Raji (cell line): ENCODE measurements around the gene IQSEC1.

Experiments
- POLR2A ChIP-seq: IDR thresholded peaks from 2 replicates; pipeline ENCODE4 v1.6.1; 2011; ENCODE audit warnings: low read depth, low read length, control low read depth; ENCODE audit not compliant: insufficient read depth

Gene IQSEC1

GRCh38 chr3:13111173-13111872 lies 38.1 kb upstream of the IQSEC1 start:
- no peak for TF ChIP-seq POLR2A

DNA sequence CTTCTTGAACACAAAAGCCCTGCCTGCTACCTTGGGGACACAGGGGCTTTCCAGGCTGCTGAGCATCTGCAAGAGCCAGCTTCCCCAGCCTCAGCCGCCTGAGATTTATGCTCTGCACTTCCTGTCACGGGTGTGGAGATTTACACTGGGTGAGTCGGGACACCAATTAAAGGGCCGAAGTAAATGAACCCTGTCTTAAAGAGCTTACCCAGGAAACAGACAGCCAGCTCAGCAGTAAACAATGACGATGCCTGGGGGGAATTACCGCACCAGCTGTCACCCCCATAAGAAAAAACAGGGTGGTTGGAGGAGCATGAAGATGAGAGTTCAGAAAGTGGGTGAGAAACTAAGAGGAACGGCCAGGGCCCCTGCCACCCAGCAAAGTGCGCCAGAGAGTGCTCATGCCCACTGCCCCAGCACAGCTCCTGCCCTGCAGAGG lies 37.5 kb upstream of the IQSEC1 start:
- no peak for TF ChIP-seq POLR2A

DNA sequence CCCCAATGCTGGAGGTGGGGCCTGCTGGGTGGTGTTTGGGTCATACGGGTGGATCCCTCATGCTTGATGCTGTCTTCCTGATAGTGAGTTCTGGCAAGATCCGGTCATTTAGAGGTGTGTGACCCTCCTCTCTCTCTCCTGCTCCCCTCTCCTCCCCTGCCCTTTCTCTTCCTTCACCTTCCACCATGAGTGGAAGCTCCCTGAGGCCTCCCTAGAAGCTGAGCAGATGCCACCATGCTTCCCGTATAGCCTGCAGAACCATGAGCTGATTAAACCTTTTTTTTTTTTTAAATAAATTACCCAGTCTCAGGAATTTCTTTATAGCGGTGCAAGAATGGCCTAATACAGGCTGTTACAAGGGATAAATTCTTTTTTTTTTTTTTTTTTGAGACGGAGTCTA lies 36.3 kb upstream of the IQSEC1 start:
- no peak for TF ChIP-seq POLR2A

DNA sequence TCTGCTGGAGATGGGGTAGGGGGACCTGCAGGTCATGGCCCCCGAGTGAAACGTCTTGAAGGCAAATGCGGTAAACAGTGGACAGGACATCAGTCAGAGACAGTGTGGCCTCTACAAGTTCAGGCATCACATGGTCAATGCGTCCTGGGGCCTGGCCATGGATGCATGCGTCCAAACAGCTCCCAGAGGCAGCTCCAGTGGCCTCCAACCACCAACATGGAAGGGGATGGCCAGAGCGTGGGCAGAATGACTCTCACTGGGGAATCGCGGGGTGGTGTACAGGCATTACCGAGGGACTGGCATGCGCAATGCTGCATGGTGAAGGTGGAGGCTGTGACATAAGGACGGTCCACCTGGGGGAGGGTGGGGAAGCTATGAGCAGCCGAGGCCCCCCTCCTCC lies 35.6 kb upstream of the IQSEC1 start:
- TF ChIP-seq POLR2A = no peak

GRCh38 chr3:13107661-13108060 lies 34.4 kb upstream of the IQSEC1 start:
- no peak for TF ChIP-seq POLR2A

GRCh38 chr3:13106308-13107001 lies 33.2 kb upstream of the IQSEC1 start:
- TF ChIP-seq POLR2A = no peak

GRCh38 chr3:13105896-13106250 lies 32.6 kb upstream of the IQSEC1 start:
- no peak for TF ChIP-seq POLR2A

DNA sequence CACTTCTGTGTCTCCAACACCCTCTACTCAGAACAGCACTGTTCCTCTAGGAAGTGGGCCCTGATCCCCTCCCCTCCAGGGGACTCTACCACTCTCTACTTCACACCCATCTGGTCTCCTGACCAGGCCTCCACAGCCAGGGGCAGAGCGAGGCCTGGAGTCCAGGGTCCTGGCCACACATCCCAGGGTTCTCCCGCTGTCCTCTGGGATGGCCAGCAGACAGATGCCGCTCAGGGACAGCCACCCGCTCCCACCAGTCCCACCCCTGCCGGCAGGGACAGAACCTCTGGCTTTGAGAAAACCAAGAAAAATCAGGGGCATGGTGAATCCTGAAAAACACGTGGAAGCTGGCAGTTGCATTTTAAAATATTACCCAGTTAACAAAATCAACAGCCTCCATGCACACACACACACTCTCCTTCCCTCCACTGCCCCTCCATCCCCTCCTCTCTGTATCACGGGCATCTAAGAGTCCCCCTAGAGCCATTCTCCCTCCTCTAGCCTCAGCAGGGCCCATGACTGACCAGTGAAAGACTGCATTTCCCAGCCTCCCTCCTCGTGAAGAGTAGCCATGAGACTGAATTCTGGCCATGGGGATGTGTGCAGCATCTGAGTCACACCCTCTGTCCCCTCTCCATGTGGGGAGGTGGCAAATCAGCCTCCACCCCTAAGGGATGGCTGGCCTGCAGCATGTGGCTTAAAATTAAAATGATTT lies 32.1 kb upstream of the IQSEC1 start:
- no peak for TF ChIP-seq POLR2A

- TF ChIP-seq POLR2A = no peak
These were observed 31.3 kb upstream of the IQSEC1 start for GRCh38 chr3:13104511-13104910.

DNA sequence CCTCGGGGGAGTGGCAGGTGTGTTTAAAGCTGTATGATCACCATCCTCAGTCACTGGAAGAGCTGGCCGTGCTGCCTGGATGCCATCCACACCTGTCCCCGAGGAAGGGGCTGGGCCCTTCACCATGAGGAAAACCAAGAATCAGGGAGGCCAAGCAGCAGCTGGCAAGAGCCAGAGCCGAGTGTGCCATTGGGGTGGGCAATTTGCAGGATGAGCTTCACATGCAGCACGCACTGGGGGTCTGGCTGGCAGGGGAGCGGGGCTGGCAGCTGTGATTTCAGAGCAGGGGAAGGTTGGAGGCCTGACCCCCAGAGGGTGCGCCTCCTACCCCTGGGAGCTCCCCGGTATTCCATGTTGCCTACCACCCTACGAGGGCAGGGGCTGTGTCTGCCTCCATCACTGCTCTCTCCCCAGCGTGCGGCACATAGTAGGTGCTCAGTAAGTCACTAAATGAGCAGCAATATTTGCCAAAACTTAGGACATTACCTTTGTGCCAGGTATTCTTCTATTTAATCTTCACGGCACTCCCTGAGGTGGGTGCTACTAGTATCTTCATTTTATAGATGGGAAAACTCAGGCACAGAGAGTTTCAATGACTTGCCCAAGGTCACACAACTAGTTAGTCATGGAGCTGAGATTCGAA lies 30.3 kb upstream of the IQSEC1 start:
- TF ChIP-seq POLR2A = no peak

GRCh38 chr3:13102386-13103345 lies 29.4 kb upstream of the IQSEC1 start:
- TF ChIP-seq POLR2A = no peak

DNA sequence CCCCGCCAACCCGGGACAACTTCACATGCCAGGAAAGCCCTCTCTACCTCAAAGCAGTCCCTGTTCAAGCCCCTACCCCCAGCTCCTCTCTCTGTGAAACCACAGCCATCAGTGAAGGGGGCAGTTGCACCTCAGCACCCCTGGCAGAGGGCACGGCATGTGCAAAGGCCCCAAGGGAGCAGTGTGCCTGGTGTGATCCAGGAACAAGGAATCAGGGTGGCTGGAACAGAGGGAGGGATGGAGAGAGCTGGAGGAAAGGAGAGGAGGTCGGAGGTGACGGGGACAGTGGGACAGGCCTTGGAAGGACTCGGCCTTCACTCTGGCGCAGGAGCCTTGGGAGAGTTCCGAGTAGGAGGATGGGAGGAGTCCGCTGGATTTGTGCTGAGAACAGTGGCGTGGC lies 26.5 kb upstream of the IQSEC1 start:
- TF ChIP-seq POLR2A = no peak

- TF ChIP-seq POLR2A = no peak
These were observed 25.2 kb upstream of the IQSEC1 start for GRCh38 chr3:13098192-13098988.

DNA sequence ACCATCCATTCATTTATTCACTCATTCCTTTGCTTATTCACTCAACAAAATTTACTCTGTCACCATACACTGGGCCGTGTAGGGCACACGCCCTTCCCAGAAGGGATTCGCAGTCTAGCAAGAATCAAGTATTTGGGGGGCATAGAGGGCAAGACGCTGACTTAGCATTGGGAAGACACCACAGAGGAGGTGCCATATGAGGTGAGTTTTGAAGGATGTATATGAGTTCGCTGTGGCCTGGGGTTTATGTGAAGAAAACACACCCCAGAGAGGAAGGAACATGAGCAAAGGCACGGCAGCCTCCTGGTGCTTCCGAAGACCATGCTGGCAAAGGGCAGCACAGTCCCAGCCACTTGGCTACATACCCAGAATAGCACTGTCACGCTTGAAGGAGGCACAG lies 23.1 kb upstream of the IQSEC1 start:
- no peak for TF ChIP-seq POLR2A

DNA sequence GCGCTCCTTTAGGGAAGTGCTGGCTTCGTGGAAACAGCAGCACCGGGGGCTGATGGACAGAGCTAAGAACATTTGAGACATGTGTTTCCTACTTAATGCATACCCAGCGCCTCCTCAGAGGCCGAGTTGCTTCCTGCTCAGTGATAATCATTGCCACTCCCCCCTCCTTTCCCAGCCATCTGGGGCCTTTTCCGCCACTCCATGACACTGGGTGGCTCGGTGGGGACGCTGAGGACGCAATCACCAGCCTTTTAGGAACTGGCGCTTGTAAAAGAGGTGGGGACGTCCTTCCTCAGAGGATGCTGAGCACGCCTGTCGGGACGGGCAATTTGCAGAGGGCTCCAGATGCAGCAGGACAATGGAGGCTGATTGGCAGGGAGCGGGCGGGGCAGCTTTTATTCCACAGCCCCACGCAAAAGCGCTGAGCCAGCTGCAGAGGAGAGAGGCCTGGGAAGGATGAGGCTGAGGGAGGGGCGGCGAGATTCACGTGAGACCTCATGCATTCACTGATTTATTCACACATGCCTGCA lies 22.2 kb upstream of the IQSEC1 start:
- no peak for TF ChIP-seq POLR2A
